NCI-H1092 (cell line): Measurements from ENCODE around the gene MARCHF10.

Experiments used
- DNase-seq: peaks from one replicate; lab custom pipeline; 2025; lab: John Stamatoyannopoulos, UW

The MARCHF10 gene

GRCh38 chr17:62753562-62753961 is 54.6 kb downstream of the MARCHF10 start:
- no peak for DNase-seq

GRCh38 chr17:62751060-62751691 is 56.9 kb downstream of the MARCHF10 start:
- DNase-seq = no peak

- DNase-seq = peak; percentile 52
Measured at GRCh38 chr17:62750631-62751051, 57.5 kb downstream of the MARCHF10 start.

GRCh38 chr17:62749926-62750325 is 58.2 kb downstream of the MARCHF10 start:
- no peak for DNase-seq

- DNase-seq = no peak
Measured at GRCh38 chr17:62746941-62747340, 61.2 kb downstream of the MARCHF10 start.

GRCh38 chr17:62745806-62746205 is 62.3 kb downstream of the MARCHF10 start:
- no peak for DNase-seq

- no peak for DNase-seq
Measured at GRCh38 chr17:62744259-62744658, 63.9 kb downstream of the MARCHF10 start.

GRCh38 chr17:62741290-62741689 is 66.8 kb downstream of the MARCHF10 start:
- no peak for DNase-seq

GRCh38 chr17:62739645-62740388 is 68.3 kb downstream of the MARCHF10 start:
- no peak for DNase-seq

- no peak for DNase-seq
Measured at GRCh38 chr17:62738281-62738680, 69.8 kb downstream of the MARCHF10 start.

- DNase-seq = no peak
Measured at GRCh38 chr17:62737513-62737912, 70.6 kb downstream of the MARCHF10 start.

GRCh38 chr17:62735044-62735651 is 73.0 kb downstream of the MARCHF10 start:
- no peak for DNase-seq

- no peak for DNase-seq
Measured at GRCh38 chr17:62732125-62732524, 76.0 kb downstream of the MARCHF10 start.

- DNase-seq = no peak
Measured at GRCh38 chr17:62727916-62728672, 80.0 kb downstream of the MARCHF10 start.

GRCh38 chr17:62725791-62726249 is 82.3 kb downstream of the MARCHF10 start:
- no peak for DNase-seq

GRCh38 chr17:62724398-62725146 is 83.5 kb downstream of the MARCHF10 start:
- DNase-seq = no peak

GRCh38 chr17:62723842-62724241 is 84.3 kb downstream of the MARCHF10 start:
- DNase-seq = no peak

- no peak for DNase-seq
Measured at GRCh38 chr17:62722625-62723024, 85.5 kb downstream of the MARCHF10 start.

- DNase-seq = no peak
Measured at GRCh38 chr17:62720126-62720850, 87.8 kb downstream of the MARCHF10 start.

GRCh38 chr17:62719586-62719985 is 88.5 kb downstream of the MARCHF10 start:
- DNase-seq = no peak

- no peak for DNase-seq
Measured at GRCh38 chr17:62718429-62718828, 89.7 kb downstream of the MARCHF10 start.
